HG03469 (cell line): ENCODE results near the gene GSG1L.

Source experiments
- ATAC-seq: cut with Tn5 transposase; IDR thresholded peaks from one replicate; pipeline ENCODE4 v1.9.1; 2021; ENCODE audit warnings: mild to moderate bottlenecking, moderate library complexity, moderate number of reproducible peaks; ENCODE audit not compliant: unreplicated experiment

GSG1L gene

GRCh38 chr16:27826081-27826892, 237.2 kb downstream of the GSG1L start:
- no peak for ATAC-seq

- no peak for ATAC-seq
These were observed 238.7 kb downstream of the GSG1L start for GRCh38 chr16:27824786-27825185.

GRCh38 chr16:27824006-27824405, 239.5 kb downstream of the GSG1L start:
- ATAC-seq, result no peak

- ATAC-seq, result no peak
These were observed 240.1 kb downstream of the GSG1L start for GRCh38 chr16:27823421-27823820.

- ATAC-seq, result no peak
These were observed 240.5 kb downstream of the GSG1L start for GRCh38 chr16:27822996-27823395.

- ATAC-seq, result no peak
These were observed 241.0 kb downstream of the GSG1L start for GRCh38 chr16:27822529-27822928.

GRCh38 chr16:27820646-27821345, 242.7 kb downstream of the GSG1L start:
- ATAC-seq, result no peak

GRCh38 chr16:27819881-27820610, 243.5 kb downstream of the GSG1L start:
- ATAC-seq, result no peak

- no peak for ATAC-seq
These were observed 244.2 kb downstream of the GSG1L start for GRCh38 chr16:27819356-27819755.

- ATAC-seq, result no peak
These were observed 245.3 kb downstream of the GSG1L start for GRCh38 chr16:27818246-27818645.

GRCh38 chr16:27817038-27817437, 246.5 kb downstream of the GSG1L start:
- ATAC-seq, result no peak

GRCh38 chr16:27816561-27816960, 247.0 kb downstream of the GSG1L start:
- ATAC-seq, result no peak

GRCh38 chr16:27813591-27813990, 249.9 kb downstream of the GSG1L start:
- ATAC-seq, result no peak

GRCh38 chr16:27811881-27812280, 251.6 kb downstream of the GSG1L start:
- no peak for ATAC-seq

GRCh38 chr16:27806986-27807385, 256.5 kb downstream of the GSG1L start:
- ATAC-seq, result no peak

- ATAC-seq, result no peak
These were observed 257.1 kb downstream of the GSG1L start for GRCh38 chr16:27806388-27806787.

- ATAC-seq, result no peak
These were observed 257.6 kb downstream of the GSG1L start for GRCh38 chr16:27805828-27806351.

- ATAC-seq, result no peak
These were observed 259.6 kb downstream of the GSG1L start for GRCh38 chr16:27803775-27804549.

- no peak for ATAC-seq
These were observed 260.7 kb downstream of the GSG1L start for GRCh38 chr16:27802664-27803439.
